NCI-H526 (cell line): ENCODE results near the gene DUT.

Experiments used
- DNase-seq, 2 experiments: peaks; one replicate each; lab custom pipeline; 2025; lab: John Stamatoyannopoulos, UW

The DUT gene

DNA sequence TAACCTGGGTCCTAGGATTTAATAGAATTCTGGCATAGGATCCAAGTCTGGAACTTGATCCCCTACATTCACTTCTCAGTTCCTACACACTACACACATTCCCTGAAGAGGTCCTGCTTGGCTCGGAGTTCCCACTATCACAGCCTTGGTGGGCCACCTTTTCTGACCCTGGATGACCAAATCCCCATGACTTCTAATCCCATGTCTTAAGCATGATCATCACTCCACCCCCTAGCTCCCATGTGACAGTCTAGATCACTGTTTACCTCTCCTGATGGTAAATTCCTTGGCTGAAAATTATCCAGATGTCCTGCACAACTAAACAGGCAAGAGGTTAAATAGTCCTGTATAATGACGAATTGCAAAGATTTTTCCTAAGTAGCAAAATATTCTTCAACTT lies 40.3 kb downstream of the DUT start:
- DNase-seq: no peak

DNA sequence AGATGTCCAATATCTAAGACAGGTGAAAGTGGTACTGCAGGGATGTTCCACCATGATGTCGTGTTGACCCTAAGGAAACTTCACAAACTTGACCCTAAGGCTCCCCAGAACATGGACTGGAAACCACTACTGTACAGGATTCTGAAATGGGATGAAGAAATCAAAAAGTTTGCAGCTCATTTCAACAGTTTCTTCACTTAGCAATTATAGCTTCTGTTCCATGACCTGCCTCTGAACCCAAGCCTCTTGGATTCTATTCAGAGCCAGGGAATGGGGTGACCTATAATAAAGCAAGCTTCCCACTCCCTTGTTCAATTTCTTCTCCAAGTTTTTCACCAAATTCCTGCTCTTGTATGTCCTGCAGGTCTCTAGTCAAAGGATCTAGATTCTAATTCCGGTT lies 40.7 kb downstream of the DUT start:
- no peak for DNase-seq

DNA sequence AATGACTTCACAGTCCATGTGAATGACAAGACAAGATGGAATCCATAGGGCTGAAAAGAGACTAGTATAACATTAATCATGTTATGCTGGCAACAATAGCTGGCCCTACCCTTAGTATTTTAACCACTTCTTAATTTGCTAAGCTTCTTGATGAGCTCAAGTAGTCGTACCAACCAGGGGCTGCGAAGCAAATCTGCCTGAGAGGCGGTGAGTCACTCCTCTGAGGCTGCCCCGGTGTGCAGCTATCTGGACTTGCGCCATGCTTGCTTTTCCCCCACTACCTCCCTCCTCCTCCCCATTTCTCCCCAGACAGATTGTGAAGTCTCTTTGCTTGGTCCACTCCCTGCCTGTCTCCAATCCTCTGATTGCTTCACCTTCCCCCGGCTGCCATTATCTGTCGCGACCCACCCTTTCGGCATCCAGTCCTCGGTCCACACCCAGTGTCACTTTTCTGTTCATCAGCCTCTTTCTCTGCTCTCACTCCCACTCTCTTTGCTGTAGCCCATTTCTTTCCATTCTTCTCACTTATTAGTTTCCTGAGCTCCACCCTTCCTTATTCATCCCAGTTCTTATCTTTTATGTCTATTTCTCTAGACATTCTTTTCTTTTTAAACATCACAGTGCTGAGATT lies 42.7 kb downstream of the DUT start:
- DNase-seq: no peak

DNA sequence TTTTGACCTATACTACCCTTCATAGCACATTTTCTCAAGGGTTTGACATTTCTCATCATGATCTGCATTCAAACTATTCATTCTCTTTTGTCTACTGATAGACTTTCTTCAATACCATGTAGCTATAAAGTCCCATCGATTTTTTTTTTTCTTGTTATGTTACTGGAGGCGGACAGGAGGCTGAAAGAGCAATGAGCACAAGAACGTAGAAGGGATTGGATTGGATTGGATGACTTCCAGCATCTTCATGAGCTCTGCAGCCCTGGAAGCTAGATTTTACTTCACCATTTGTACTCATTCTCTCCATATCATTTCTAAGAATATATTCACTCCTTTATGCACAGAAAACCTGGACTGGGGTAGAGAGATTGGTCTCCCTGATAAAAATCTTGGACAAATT lies 43.2 kb downstream of the DUT start:
- no peak for DNase-seq

DNA sequence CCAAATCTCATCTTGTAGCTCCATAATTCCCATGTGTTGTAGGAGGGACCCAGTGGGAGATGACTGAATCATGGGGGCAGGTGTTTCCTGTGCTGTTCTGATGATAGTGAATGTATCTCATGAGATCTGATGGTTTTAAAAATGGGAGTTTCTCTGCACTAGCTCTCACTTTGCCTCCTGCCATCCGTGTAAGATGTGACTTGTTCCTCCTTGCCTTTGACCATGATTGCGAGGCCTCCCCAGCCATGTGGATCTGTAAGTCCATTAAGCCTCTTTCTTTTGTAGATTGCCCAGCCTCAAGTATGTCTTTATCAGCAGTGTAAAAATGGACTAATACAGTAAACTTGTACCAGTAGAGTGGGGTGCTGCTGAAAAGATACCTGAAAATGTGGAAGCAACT lies 44.5 kb downstream of the DUT start:
- no peak for DNase-seq

DNA sequence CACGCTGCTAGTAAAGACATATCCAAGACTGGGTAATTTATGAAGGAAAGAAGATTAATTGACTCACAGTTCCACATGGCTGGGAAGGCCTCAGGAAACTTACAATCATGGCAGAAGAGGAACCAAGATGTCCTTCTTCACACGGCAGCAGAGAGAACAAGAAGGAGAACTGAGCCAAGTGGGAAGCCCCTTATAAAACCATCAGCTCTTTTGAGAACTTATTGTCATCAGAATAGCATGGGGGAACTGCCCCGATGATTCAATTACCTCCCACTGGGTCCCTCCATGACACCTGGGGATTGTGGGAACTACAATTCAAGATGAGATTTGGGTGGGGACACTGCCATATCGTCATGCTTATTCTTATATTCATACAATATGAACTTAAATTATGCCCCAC lies 49.0 kb downstream of the DUT start:
- no peak for DNase-seq

DNA sequence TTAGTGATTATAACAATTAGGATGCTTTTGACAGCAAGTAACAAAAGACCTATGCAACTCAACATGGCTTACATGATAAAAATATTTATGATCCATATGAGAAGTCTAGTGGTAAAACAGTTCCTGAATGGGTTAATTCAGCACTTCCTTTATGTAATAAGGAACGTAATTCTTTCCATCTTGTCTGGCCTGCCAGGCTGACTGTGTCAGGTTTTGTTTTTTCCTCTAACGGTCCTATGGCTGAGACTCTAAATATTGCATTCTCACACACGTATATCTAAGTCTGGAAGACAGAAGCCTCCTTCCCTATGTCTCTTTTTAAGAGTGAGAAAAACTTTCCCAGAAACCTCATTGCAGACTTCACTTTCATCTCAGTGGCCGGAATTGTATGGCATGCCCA lies 50.6 kb downstream of the DUT start:
- no peak for DNase-seq

DNA sequence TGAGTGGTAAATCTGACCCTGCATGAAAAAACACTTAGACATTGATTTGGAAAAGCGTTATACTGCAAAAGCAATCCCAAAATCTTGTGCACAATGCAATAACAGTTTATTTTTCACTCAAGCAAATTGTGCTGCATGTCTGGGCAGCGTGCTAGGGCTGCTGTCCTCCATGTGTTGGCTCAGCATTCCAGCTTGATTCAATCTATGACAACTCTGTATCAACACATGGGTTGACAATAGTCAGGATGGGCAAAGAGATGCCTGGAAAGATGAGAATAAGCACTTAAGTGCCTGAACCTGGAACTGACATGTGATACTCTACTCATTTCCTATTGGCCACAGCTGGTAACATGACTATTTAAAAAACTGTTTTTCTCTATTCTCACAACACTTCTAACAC lies 51.8 kb downstream of the DUT start:
- DNase-seq: no peak

DNA sequence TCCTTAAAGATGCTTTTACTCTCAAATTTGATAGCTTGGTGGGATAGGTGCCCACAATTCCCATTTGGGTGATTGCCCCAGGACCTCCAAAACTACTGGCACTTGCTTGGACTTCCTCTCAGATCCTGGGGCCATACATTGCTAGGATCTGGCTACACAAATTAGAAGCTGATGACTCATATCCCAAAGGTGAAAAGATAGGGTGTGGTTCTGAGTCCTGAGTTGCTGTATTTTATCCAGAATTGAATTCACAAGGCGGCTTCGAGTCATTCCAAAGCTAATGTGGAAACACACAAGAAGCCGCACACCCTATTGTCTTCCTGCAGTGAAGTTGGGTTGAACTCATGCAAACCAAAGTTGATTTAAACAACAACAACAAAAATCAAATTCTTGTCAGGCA lies 53.4 kb downstream of the DUT start:
- DNase-seq: no peak

DNA sequence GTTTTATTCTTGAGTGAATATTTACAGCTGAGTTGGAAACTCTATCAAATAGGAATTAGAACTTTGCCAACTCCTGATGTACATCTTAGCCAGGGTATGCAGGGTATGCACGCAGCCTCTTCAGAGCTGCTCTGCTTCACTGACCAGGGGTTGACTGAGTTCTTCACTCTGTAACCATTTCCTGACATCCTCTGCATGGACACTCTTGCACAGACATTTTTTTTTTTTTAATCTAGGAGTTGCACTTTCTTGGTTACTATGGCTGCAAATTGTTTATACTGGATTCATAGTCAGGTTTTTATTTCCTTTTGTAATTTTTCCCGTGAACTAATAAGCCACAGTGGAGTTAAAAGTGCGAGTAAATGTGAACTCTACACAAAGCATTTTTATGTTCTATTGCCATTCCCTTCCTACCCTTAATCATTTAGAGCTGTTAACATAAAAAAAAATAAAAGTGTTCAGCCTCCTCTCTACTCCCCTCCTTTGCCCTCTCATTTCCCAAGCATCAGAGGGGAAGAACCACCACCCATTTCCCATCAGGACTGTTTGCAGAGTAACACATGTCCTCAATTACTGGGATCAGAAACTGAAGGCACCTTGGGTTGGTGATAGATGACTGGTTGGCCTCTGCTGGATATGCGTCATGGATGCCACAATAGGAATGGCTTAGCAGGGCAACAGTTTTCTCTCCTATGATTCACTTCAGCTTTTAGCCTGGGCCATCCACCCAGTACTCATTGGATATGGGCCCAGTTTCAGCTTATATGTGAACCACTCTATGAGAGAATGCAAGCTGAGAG lies 54.0 kb downstream of the DUT start:
- DNase-seq: no peak

DNA sequence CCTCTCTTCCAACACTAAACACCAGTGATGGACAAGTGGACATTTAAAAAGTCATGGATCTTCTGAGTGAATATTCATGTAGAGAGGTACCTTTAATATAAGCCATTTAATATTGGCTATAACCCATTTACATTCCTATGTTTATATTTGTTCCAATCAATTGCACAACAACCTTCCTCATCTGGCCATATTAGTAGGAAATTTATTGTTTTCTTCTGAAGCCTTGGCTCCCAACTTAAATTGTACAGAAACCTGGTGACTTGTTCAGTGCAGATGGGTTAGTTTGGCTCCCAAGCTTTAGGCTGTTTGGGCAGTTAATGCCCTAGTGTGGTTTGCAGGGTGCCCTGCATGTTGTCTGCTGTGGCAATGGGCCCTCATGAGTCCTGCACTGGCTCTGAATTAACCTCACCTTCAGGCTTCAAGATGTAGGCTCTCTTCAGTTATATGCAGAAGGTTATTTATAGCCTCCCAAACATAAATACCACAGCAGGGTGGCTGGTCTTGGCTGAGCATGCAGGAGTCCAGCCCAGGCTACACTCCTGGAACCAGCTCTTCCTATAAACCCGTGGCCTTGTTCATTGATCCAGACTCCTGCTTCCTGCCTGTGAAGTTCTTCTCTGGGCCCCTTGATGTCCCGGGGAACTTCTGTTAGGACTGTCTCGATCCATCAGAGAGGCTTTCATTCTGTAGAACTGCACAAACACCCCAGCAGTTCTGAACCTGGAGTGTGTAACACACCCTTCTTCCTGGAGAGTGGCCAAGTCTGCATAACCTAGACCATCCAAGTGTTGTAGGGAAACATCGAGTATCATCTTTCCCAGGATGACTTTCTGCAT lies 57.0 kb downstream of the DUT start:
- no peak for DNase-seq

DNA sequence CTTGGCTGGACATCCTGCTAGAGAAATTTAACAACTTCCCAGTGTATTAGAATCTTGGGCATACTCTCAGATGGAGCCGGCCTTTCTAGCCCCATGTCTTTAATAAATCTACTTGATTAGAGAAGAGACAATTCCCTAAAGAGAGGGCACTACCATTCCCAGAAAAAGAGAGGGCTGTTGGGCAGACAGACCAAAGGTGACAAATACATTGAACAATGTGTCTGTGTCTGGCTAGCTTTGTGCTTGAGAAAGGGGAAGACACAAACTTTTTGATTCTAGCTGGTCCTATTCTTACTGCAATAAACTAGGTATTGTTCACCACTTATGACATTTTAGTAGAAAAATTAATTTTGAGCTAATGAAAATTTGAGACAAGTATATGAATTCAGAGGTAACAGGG lies 57.7 kb downstream of the DUT start:
- DNase-seq: no peak

DNA sequence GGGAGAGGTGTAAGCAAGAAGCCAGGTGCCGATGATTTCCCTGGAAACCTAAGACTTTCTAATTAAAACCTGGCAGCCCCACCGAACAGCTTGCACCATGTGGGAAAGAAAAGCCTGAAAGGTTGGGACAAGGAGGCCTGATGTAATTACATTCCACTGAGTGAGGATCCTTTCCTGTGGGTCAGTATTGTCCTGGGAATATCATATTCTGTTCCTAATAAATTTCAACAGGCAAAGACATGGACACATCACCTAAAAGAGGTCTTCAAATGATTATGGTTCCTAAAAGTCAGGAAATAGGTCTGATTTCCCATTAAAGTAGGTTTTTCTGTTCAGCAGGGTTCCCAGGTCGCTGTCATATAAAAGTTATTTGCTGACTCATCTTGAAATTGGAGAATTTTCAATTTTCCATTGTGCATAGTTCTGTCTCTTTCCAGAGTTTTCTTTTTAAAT lies 58.5 kb downstream of the DUT start:
- no peak for DNase-seq

DNA sequence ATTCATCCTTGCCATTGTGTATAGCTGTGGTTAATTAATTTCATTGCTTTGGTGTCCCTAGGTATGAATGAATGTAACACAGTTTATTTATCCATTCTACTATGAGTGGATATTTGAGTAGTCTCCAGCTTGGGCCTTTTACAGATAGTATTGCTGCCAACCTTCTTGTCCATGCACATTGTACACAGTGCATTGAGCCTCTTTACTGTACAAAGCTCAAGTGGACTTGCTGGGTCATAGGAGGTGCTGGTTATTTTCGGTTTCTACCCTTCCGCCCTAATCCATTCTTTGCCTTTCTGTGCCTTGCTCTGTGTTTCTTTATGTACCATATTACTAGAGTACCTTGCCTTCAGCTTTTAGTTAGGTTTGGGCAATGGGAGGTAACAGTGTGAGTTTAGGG lies 60.7 kb downstream of the DUT start:
- DNase-seq: no peak

DNA sequence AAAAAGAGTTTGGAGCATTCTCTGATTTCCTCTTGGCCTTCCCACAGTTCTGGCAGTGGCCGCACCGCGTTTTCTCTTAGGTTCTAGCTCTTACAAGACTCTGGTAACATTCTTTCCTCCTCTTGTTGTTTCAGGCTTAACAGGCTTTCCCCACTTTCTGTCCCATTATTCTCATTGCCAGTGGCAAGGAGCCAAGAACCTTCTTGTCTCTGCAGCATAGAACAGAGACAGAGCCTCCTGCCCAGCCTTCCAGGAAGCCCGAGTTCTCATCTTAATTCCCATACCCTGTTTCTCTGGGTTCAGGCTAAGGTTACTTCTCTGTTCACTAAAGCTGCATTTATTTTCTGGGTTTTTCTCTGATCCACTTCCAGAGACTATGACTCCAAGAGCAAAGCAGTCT lies 61.1 kb downstream of the DUT start:
- DNase-seq: no peak
